IPS DF 4.7 (cell line): ENCODE measurements around the gene USP47.
"Not testable (repeated sequence)": the region's sequence is repeated elsewhere in the genome, so short reads cannot be mapped to it uniquely, and the experiment has no call there.

ENCODE experiments used
- DNase-seq: peaks from one replicate; pipeline ENCODE4 v3.0.0-alpha.2; 2013; ENCODE audit warnings: low spot score; ENCODE audit errors: extremely low read depth

USP47 gene

DNA sequence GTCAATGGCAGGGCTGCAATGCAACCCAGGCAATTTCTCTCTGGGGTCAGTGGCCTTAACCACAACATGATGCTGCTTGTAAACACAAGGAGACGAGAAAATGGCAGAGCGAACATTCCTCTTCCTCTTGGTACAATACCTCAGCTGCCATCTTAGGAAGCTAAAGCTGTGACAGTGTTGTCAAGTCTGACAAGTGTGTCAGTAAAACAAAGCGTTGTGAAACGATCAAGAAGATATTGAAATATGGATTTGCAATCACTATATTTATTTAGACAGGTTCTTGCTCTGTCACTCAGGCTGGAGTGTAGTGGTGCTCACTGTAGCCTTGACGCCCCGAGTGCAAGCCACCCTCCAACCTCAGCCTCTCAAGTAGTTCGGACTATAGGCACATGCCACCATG, 14.5 kb upstream of the USP47 start:
- DNase-seq, result no peak

DNA sequence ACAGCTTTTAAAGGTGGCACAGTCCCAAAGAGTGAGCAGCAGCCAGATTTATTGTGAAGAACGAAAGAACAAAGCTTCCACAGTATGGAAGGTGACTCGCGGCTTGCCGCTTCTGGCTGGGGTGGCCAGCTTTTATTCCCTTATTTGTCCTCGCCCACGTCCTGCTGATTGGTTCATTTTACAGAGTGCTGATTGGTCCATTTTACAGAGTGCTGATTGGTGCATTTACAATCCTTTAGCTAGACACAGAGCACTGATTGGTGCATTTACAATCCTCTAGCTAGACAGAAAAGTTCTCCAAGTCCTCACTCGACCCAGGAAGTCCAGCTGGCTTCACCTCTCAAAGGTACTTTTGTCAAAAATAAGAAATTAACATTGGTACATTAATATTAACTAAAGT, 10.4 kb upstream of the USP47 start:
- DNase-seq, result not testable (repeated sequence)

DNA sequence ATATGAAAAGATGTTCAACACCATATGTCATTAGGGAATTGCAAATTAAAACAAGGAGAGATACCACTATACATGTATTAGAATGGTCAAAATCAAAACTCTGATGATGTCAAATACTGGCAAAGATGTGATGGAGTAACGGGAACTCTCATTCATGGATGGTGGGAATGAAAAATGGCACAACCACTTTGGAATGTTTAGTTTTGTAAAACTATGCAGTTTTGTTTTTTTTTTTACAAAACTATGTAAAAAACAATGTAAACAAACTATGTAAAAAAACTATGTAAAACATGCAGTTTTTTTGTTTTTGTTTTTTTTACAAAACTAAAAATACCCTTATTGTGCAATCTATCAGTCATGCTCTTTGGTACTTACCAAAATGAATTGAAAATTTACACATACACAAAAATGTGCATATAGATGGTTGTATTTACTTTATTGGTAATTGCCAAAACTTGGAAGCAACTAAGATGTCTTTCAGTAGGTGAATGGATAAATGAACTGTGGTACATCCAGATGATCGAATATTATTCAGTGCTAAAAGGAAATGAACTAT, 5.0 kb upstream of the USP47 start:
- DNase-seq, result no peak

DNA sequence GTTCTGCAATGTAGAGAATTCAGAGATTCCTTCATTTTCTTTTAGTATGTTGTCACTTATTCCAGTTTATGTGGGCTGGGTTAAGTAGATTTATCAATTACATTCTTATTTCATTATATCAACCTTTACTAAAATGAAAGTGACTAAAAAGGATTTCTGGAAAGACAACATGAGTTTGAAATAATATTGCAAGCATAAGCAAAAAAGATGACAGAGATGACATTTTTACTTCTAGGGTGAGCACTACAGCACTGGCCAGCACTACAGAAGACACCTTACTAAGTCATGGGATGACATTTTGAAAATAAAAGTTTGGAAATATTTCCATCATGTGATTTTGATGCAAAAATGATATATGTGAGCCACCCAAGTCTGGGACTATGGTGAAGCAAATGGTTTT, 2.1 kb upstream of the USP47 start:
- no peak for DNase-seq

DNA sequence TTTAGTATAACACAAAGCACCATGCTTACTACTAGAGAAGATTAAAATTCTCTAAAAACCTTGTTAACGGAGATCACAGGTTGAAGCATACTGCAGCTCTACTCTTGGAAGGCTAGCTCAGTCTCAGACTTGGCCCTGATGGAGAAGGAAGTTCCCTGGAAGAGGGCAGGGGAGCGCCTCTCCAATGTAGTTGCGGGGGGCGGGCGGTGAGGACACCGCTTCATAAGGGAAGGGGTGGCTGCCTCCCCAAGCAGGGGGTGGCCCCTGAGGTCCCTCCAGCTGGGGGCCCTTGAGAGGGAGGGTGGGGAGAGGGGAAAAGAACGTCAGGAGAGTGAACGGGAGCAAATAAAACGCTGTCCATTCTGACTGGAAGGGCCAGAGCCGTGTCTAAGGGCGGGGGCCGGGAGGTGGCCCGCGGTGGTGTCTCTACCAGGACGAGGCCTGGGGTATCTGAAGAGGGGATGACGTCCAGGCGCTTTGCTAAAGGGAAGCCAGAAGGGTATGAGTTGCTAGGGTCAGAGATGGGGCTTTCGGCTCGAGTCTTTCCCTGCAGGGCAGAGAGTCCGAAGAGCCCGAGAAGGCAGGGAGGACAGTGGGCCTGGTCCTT, 553 bp upstream of the USP47 start:
- no peak for DNase-seq

DNA sequence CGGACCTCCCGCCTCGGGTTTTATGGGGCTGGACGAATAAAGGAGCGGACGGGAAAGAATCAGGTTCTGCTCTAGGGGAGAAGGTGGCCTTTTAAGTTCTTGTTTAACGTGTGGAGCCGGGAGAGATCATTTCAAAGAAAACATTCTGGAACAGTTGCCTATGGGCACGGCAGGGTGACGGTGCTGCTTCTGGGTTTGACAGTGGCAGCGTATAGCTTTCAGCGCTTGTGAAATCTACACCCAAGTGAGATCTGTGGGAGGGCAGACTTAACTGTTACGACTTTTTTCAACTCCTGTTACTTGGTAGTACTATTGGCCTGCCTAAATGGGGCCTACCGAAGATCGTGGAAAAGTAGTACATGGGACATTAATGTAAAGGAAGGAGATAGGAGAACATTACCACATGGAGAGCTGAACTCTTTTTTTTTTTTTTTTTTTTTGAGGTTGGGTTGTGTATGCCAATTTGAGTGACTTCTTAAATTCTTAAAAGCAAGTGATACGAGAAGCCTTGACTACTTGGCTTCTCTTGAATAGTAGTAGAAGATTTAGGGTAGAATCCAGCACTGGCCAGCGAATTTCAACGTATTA, 743 bp downstream of the USP47 start:
- DNase-seq, result no peak

DNA sequence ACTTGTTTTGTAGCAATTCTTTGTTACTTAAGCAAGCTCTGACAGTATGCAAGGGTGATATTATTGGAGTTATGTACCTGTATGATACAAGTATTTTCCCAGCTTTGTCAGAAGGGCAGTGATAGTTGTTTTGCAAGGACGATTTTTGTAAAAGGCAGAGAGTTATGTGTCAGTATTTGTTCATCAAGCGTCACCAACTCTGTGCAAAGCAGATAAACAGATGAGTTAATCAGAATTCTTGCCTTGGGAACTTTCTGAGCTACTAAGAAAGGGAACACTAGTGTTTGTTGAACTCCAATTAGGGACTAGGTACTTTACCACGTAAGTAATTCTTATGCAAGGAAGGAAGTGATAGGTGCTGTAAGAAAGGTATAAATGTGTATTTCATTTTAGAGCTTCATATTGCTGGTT, 1.4 kb downstream of the USP47 start:
- DNase-seq, result no peak

DNA sequence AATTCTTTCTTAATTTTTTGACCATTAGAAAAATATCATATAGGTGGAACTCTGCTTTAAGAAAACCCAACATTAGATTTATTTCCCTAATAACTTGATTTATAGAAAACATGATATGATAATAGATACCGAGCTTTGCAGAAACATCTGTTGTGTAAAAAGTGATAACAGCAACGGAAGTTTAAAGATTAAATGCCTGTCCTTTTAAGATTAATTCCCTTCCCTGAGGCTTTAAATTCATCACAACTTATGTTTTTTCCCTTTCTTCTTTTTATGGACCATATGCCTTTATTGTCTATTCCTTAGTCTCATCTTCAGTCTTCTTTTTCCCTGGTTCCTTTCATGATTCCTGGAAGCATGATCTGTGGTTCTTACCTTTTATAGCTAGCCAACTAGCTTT, 1.9 kb downstream of the USP47 start:
- no peak for DNase-seq

DNA sequence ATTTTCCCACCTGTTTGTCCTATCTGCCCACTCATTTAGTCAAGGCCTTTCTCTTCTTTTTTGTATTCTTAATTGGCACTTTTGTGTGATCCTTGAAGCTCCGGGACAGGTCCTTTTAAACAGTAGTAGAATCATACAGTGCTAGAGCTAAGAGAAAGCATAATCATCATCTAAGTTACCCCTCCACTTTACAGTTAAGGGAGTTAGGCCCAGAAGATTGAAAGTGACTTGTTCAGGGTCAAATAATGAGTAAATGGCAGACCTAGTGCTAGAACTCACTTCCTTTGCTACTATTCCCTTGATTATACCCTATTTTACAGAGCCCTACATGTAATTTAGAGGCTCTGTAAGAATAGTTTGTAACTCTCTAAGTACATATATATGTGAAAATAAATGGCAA, 2.5 kb downstream of the USP47 start:
- DNase-seq, result no peak

DNA sequence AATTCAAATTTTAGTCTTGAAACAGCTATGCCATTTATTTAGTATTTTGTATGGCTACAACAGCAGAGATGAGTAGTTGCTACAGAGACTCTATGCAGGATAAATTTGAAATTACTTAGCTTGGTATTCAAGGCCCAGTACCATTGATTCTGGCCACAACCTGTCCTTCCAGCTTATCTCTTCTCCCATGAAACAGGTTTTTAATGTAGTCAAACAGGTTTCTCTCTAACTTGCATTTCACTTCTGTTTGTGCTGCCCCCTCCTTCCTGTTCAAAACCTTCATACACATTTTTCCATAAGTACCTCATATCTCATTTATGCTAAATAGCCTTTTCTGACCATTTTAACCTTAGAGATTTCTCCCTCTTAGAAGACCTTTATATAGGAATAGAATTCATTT, 3.3 kb downstream of the USP47 start:
- DNase-seq, result no peak

DNA sequence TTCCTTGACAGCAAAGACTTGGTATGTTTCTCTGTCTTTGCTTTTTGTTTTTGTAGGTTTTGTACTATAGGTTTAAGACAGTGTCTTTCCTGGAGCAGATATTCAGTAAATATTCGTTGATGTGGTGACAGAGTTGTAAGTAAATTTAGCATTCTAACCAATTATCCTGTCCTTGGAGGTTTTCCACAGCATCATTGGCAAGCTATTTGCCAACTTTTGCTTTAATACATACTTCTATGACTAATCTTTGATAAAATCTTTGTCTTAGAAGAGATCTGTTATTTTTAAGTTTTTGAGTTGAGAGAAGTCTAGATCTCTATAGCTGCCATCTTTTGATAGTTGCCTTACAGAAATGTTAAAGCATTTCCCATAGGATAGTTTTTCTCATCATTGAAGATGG, 3.8 kb downstream of the USP47 start:
- DNase-seq, result no peak

DNA sequence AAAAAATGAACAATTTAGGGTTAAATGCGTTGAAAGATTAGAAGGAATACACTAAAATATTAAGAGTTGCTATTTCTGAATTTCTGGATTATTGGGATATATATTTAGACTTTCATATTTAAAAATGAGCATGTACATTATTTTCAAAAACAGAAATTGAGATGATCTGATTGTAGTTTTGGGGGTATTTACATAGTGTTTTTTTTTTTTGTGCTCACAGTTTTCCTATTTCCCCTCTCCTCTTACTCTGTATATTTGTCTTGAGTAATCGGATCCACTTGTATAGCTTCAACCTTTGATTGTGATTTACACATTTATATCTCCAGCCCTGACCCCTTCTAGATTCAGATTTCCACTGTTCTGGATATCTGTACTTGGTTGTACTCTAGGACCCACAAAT, 5.3 kb downstream of the USP47 start:
- no peak for DNase-seq

DNA sequence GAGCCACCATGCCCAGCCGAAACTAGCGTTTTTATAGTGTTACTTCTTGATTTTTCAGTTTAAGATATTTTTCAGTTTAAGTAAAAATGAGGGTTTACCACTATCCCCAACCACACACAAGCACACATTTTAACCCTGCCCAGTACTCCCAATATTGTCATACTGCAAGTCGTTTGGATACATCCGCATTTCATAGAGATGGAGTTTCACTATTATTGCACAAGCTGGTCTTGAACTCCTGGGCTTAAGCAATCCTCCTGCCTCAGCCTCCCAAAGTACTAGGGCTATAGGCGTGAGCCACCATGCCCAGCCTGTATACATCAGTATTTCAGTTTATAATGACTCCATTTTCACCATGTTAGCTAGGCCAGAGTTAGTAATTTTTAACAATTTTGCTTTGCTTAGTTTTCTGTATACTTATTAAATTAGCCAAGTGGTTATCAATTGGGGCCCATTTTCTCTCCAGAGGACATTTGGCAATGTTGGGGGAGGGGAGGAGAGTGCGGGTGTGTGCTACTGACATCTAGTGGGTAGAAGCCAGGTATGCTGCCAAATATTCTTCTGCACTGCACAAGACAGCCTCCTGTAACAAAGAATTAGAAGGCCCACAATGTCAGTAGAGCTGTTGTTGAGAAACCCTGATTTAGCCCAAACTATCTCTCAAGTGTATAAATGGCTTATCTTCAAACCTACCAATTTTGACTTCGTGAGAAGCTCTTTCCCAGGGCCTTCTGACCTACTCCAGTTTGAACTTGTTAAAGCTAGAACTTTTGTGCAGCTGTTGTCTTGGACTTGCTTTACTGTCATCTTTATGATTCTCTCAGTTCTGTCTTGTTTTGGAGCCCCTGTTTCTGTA, 7.3 kb downstream of the USP47 start:
- DNase-seq, result no peak

DNA sequence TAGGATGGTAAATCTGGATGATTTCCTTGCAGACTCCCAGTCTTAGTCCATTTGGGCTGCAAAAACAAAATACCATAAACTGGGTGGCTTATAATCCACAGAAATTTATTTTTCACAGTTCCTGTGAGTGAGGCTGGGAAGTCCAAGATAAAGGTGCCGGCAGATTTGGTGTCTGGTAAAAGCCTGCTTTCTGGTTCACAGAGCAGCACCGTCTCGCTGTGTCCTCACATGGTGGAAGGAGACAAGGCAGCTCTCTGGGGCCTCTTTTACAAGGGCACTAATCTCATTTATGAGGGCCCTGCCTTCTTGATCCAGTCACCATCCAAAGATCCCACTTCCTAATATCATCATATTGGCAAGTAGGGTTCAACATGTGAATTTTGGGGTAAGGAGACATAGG, 8.9 kb downstream of the USP47 start:
- DNase-seq, result no peak

DNA sequence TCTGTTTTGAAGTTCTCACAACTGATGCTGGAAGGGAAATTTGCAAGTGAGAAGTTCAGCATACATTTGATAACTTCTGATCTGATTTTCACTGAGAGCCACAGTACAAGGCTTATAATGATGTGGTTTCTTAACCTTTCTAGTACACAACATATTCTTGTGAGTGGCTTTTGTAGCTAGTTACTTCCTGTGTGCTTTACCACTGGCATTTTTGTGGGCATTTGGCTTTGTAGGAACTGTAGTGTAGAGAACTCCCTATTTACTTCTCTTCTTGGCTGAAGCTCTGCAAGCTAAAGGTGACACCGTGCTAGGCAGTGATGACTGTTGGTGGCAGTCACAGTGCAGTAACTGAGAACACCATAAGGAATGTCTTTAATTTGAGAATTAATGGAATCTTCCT, 14.9 kb downstream of the USP47 start:
- DNase-seq, result no peak

DNA sequence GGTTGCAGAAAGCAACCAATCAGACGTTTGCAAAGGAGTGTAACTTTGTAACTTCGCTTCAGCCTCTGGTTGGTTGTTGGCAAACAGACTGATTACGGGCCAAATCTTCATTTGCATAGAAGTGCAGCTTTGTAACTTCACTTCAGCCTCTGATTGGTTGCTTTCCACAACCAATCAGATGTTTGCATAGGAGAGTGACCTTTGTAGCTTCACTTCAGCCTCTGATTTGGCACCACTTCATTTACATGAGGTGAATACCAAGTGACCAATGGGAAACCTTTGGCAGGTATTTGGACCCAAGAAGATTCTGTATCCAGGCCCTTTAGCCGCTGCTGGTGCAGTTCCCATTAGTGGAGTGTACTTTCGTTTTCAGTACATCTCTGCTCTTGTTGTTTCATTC, 16.0 kb downstream of the USP47 start:
- DNase-seq, result no peak

DNA sequence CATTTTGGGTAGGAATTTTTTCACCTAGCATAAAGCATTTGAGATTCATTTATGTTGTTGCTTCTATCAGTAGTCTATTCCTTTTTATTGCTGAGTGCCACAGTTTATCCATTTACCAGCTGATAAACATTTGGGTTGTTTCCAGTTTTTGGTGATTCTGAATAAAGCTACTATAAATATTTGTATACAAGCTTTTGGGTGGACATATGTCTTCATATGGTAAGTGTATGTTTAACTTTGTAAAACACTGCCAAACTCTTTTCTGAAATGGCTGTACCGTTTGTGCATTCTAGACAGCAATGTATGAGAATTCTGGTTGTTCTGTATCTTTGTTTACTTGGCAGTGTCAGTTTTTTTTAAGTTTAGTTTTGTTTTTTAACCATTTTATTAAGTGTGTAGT, 16.9 kb downstream of the USP47 start:
- no peak for DNase-seq

DNA sequence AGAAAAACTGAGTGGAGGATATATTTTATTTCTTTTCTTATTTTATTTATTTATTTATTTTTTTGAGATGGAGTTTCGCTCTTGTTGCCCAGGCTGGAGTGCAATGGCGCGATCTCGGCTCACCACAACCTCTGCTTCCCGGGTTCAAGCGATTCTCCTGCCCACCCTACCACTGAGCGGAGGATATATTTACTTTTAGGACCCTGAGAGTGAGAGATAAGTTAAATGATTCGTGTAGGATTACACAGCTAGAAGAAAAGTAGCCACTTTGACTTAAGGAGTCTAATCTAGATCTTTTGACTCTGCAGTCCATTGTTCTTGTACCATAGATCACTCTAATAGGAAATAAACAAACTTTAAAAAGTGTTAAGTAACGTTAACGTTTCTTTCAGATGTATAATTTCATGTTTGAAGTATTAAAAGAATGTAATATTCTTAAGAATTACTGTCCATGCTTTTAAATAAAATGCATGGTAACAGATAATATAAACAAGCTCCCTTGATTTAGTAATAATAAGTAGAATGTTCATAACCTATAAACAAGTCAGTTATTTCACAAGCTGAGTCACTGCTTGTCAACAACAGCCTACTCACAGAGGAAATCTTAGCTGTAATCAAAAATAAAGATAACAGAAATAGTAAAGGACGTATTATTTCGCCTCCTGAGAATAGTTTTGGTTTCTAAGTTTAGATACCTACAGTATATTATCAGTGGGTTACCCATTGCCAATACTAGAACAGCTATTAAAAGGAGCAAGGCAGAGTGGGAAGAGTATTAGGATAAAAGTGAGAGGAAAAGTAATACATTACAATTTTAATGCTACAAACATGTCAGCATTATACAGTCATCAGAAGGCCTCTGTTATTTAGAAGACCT, 18.6 kb downstream of the USP47 start:
- DNase-seq, result no peak

DNA sequence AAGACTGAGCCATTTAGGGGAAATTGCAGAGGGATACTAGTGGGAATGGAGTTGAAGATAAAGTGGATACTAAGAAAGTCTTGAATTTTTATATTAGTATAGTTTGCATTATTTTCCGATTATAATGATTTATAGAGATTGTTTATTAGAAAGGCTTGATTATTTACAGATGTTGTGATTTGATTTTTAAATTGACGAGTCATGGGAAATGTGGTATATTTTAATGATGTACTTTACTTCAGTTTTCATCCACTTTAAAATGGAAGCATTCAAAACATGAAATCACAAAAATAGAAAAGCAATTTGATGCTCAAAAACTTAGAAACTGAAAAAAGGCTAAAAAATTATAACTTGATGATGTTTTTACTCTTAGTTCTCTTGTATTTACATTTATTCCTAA, 21.2 kb downstream of the USP47 start:
- no peak for DNase-seq

DNA sequence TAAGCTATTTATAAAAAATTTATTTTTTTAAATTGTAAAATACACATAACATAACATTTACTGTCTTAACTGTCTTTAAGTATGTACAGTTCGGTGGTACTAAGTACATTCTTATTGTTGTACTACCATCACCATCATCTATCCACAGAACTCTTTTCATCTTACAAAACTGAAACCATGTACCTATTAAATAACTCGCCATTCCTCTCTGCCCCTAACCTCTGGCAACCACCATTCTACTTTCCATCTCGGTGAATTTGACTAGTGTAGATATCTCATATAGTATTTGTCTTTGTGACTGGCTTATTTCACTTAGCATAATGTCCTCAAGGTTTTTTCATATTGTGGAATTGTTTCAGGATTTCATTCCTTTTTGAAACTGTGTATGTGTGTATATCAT, 22.6 kb downstream of the USP47 start:
- DNase-seq, result no peak

DNA sequence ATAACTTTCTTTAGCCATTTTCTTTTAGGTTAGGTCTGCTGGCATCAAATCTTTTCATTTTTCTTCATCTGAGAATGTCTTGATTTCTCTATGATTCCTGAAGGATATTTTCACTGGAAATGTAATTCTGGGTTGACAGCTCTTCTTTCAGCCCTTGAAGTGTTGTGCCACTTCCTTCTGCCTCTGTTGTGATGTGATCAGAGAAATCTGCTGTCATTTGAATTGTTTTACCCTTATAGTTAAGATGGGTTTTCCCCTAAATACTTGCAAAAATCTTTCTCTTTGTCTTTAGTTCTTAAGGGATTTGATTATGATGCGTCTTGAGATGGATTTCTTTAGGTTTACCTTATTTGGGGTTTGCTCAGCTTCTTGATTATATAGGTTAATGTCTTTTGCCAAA, 23.0 kb downstream of the USP47 start:
- no peak for DNase-seq

DNA sequence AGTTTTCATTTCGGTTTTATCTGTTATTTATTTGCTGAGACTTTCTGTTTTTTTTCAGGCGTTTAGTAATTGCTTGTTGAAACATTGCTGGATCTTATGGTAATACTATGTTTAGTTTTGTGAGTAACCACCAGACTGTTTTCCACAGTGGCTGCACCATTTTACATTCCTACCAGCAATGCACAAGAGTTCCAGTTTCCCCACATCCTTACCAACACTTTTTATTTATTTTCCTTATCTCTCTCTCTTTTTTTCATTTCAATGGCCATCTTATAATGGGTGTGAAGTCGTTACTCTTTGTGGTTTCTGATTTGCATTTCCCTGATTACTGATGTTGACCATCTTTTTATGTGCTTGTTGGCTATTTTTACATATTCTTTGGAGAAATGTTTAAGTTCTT, 23.7 kb downstream of the USP47 start:
- no peak for DNase-seq
